AG10803 (cell line): ENCODE data around the gene B3GALT6.

Source experiments
- DNase-seq: peaks from one replicate; pipeline ENCODE4 v3.0.0; 2010; ENCODE audit warnings: low read depth
- H3K4me3 ChIP-seq: 2 replicates; pipeline ENCODE4 v1.5.1; 2011; ENCODE audit warnings: mild to moderate bottlenecking, low read length, control low read depth
- TF ChIP-seq, protein P1 (sequence below): conservative IDR thresholded peaks from 2 replicates; pipeline ENCODE4 v1.5.1; 2011; ENCODE audit warnings: mild to moderate bottlenecking, low read length, control low read depth, inconsistent platforms

B3GALT6 gene

DNA sequence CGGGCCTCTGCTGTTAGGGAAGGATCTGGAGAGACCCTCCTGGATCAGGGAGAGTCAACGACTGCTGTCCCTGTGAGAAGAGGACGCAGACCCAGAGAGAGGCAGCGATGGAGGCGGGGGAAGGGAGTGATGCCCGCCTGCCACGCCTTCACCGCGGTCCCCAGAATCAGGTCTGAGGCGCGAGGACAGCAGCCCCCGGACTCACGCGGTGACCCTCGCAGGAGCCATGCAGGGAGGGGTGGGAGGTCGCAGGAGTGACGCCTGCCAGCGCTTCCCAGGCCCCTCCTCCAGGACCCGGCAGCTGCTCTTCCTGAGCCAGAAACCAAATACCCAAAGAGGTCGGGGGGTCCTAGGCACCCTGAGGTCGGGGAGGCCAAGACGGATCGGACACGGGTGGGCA lies 11.8 kb upstream of the B3GALT6 start:
- no peak overlapping the region for H3K4me3 ChIP-seq
- no peak for DNase-seq
- TF ChIP-seq, protein P1, sequence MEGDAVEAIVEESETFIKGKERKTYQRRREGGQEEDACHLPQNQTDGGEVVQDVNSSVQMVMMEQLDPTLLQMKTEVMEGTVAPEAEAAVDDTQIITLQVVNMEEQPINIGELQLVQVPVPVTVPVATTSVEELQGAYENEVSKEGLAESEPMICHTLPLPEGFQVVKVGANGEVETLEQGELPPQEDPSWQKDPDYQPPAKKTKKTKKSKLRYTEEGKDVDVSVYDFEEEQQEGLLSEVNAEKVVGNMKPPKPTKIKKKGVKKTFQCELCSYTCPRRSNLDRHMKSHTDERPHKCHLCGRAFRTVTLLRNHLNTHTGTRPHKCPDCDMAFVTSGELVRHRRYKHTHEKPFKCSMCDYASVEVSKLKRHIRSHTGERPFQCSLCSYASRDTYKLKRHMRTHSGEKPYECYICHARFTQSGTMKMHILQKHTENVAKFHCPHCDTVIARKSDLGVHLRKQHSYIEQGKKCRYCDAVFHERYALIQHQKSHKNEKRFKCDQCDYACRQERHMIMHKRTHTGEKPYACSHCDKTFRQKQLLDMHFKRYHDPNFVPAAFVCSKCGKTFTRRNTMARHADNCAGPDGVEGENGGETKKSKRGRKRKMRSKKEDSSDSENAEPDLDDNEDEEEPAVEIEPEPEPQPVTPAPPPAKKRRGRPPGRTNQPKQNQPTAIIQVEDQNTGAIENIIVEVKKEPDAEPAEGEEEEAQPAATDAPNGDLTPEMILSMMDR: no peak

DNA sequence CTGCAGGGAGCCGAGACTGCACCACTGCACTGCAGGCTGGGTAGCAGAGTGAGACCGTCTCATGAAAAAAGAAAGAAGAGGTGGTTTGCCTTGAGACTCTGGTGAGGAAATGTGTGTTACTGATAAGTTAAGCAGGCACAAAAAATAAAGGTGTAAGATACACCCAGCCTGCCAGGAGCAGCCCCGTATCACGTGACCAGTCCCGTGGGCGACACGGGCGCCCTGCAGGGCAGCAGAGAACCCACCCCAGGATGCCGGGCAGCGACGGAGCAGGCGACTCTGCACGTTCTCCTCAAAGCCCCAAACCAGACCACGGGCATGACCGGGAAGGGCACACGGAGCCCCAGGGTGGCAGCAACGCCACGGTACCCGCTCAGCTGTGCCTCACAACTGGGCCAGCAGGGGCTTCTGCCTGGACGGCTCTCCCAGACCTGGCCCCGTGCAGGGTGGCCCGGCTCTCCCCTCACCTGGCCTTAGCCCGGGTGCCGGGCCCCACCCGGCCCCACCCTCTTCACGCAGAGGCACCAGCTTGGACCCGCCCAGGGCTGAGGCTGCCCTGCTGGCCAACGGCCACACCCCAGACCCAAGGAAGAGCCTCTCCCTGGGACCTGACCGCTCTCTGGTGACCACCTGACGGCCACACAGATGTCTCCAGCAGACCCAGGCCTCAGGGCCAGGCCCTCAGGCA lies 10.0 kb upstream of the B3GALT6 start:
- H3K4me3 ChIP-seq: no peak overlapping the region
- TF ChIP-seq, protein P1: no peak
- no peak for DNase-seq

DNA sequence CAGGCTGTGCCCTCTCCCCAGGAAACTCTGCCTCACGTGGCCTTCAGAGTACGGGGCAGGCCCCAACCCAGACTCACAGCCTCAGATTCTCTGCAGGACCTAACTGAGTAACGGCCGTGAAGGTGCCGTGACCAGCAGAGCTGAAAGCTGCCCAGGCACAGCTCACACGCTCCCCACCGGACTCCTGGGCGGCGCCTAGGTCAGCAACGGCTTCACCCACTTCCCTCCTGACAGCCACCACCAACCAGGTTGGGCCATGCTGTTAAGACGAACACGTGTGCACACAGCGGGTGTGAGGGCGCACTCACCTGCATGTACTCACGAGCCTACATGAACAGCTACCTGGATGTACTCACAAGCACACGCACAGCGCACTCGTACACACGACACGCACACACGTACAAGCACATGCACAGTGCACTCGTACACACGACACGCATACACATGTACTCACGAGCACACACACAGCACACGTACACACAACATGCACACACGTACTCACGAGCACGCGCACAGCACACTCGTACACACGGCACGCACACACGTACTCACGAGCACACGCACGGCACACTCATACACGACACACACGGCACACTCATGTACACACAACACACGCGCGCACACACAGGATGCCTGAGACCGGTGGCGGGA lies 9.3 kb upstream of the B3GALT6 start:
- TF ChIP-seq, protein P1: no peak
- DNase-seq: no peak
- no peak overlapping the region for H3K4me3 ChIP-seq

DNA sequence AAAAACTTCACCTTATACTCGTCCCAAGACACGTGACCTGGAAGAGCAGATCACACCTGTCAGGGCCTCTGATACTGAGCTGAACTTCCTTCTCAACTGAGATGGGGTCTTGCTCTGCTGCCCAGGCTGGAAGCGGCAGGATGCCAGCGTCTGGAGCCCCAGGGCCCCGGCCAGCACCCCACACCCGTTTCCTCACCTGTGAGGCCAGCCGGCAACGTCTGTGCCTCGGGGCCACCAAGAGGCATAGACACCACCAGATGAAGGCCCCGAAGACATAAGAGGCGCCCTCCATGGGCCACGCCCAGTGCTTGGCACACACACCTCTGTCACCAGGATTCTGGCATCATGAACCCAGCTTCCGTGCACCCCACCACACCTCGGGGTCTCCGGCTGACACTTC lies 8.7 kb upstream of the B3GALT6 start:
- no peak overlapping the region for H3K4me3 ChIP-seq
- TF ChIP-seq, protein P1: no peak
- DNase-seq: no peak

DNA sequence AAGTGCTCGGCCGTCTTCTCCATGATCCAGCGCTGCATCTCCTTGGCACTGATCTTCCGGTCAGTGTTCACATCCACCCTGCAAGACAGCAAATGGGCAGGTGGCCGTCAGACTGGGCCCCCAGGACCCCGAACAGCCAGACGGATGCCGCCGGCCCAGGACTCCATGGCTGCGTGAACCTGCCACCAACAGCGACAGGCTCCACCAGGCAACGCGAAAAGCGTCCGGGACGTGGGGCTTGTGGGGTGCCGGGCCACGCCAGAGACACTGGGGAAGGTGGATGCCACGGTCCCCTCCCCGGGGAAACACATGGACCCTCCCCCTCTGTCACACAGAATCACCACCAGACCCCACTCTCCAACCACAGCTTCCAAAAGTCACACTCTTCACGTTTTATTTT lies 8.1 kb upstream of the B3GALT6 start:
- H3K4me3 ChIP-seq: no peak overlapping the region
- TF ChIP-seq, protein P1: no peak
- no peak for DNase-seq

DNA sequence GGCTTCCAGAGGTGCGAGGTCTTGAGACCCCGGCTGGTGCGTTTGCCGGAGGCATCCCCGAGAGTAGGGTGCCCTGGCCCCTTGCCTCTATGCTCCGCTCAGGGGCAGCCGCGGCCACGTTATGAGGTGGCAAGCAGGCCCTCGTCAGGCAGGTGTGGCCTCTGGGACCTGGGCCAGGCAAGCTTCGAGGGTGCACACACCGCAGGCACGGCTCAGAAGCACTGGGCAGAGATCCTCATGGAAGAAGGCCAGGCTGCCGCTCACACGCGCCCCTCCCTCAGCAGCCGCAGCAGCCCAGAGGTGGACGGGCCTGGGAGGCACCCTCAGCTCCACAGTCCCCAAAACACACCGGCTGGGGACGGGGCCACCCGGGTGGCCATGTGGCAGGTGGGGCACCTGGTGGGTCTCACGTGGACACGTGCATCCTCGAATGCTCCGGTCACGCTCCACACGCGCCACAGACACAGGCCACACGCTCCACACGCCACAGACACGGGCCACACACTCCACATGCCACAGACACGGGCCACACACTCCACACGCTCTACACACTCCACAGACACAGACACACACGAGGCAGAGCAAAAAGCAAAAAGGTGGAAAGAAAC lies 6.7 kb upstream of the B3GALT6 start:
- no peak for DNase-seq
- TF ChIP-seq, protein P1: no peak
- no peak overlapping the region for H3K4me3 ChIP-seq

DNA sequence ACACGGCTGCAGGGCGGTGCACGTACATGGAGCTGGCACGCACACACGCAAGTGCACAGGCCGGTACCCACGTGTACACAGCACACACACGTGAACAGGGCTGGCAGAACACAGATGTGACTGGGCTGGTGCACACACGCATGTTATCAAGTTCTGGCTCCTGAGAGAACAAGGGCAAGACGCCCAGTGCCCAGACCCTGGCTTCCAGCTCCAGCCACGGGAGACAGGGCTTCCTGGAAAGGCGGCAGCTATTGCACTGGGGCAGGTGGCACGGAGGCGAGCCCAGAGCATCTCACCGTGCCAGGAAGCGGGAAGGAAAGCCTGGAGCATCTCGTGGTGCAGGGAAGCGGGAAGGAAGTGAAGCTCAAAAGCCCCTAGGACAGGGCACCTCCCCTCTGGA lies 6.1 kb upstream of the B3GALT6 start:
- TF ChIP-seq, protein P1: no peak
- no peak for DNase-seq
- H3K4me3 ChIP-seq: no peak overlapping the region
